C4-2B (cell line): ENCODE data around the gene ATP8B2.
"Not testable (repeated sequence)": the region's sequence is repeated elsewhere in the genome, so short reads cannot be mapped to it uniquely, and the experiment has no call there.

Experiments
- CTCF ChIP-seq: fragments of 450-650 bp; conservative IDR thresholded peaks from 2 replicates; pipeline ENCODE4 v1.5.1; 2017; ENCODE audit warnings: mild to moderate bottlenecking
- ZFX ChIP-seq: fragments of 450-650 bp; IDR thresholded peaks from 2 replicates; pipeline ENCODE4 v1.6.1; 2017

- TF ChIP-seq CTCF, ZFX: not testable (repeated sequence)
Observed at GRCh38 chr1:154314226-154314625, 11.1 kb upstream of the ATP8B2 start.
